HepG2 (cell line): ENCODE results near the gene THADA.

Experiments used
- GFI1 ChIP-seq: sonication (generic); formaldehyde crosslinking; IDR thresholded peaks from 2 replicates; pipeline ENCODE4 v1.5.0; 2020; ENCODE audit warnings: missing genetic modification reagents, mild to moderate bottlenecking, borderline replicate concordance
- HMGA1 ChIP-seq: sonication (generic); formaldehyde crosslinking; conservative IDR thresholded peaks from 2 replicates; pipeline ENCODE4 v1.4.0; 2020; ENCODE audit warnings: missing genetic modification reagents
- JUND ChIP-seq: sonication (generic); formaldehyde crosslinking; IDR thresholded peaks from 2 replicates; pipeline ENCODE4 v1.8.0; 2022; ENCODE audit warnings: mild to moderate bottlenecking, missing genetic modification reagents
- MED1 ChIP-seq: sonication (generic); formaldehyde crosslinking; IDR thresholded peaks from 2 replicates; pipeline ENCODE4 v1.4.0; 2020; ENCODE audit warnings: missing genetic modification reagents
- MIER2 ChIP-seq: IDR thresholded peaks from 2 replicates; pipeline ENCODE4 v1.6.1; 2016; ENCODE audit warnings: missing biosample characterization, missing genetic modification reagents
- ZNF17 ChIP-seq: sonication (generic); formaldehyde crosslinking; IDR thresholded peaks from 2 replicates; pipeline ENCODE4 v1.5.0; 2020; ENCODE audit warnings: mild to moderate bottlenecking, missing genetic modification reagents
- TF ChIP-seq, protein P1 (sequence below): sonication (generic); formaldehyde crosslinking; IDR thresholded peaks from 2 replicates; pipeline ENCODE4 v1.5.0; 2020; ENCODE audit warnings: mild to moderate bottlenecking, missing genetic modification reagents, moderate library complexity
- TF ChIP-seq, protein P2 (sequence below): IDR thresholded peaks from 2 replicates; pipeline ENCODE4 v1.6.1; 2012; ENCODE audit warnings: inconsistent platforms
- TF ChIP-seq, protein P3 (sequence below): sonication (generic); formaldehyde crosslinking; IDR thresholded peaks from 2 replicates; pipeline ENCODE4 v1.8.0; 2022; ENCODE audit warnings: low read depth, missing genetic modification reagents

DNA sequence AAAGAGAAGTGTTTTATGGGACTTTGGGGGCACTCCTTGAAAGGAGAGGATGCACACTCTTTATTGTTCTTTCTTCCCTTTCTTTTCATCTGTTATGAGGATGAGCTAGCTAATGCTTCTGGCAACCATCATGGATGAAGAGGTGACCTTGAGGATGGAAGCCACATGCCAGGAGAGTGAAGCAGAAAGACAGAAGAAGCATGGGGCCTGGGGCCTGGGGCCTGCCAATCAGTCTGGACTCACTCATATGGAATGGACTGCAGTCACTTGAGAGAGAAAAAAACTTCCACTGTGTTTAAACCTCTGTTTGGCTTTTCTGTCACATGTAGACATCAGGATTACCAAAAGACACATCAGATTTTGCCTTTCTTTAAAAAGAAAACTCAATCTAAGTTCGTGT, 333.6 kb downstream of the THADA start:
- no peak for TF ChIP-seq JUND
- no peak for TF ChIP-seq MIER2 (CRISPR knock-in tag)
- TF ChIP-seq MED1 (CRISPR knock-in tag): no peak
- no peak for TF ChIP-seq GFI1 (CRISPR knock-in tag)
- TF ChIP-seq, protein P1, sequence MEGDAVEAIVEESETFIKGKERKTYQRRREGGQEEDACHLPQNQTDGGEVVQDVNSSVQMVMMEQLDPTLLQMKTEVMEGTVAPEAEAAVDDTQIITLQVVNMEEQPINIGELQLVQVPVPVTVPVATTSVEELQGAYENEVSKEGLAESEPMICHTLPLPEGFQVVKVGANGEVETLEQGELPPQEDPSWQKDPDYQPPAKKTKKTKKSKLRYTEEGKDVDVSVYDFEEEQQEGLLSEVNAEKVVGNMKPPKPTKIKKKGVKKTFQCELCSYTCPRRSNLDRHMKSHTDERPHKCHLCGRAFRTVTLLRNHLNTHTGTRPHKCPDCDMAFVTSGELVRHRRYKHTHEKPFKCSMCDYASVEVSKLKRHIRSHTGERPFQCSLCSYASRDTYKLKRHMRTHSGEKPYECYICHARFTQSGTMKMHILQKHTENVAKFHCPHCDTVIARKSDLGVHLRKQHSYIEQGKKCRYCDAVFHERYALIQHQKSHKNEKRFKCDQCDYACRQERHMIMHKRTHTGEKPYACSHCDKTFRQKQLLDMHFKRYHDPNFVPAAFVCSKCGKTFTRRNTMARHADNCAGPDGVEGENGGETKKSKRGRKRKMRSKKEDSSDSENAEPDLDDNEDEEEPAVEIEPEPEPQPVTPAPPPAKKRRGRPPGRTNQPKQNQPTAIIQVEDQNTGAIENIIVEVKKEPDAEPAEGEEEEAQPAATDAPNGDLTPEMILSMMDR (CRISPR knock-in tag): no peak
- TF ChIP-seq, protein P2, sequence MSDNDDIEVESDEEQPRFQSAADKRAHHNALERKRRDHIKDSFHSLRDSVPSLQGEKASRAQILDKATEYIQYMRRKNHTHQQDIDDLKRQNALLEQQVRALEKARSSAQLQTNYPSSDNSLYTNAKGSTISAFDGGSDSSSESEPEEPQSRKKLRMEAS: no peak
- TF ChIP-seq ZNF17: no peak
- no peak for TF ChIP-seq HMGA1 (CRISPR knock-in tag)
- TF ChIP-seq, protein P3, sequence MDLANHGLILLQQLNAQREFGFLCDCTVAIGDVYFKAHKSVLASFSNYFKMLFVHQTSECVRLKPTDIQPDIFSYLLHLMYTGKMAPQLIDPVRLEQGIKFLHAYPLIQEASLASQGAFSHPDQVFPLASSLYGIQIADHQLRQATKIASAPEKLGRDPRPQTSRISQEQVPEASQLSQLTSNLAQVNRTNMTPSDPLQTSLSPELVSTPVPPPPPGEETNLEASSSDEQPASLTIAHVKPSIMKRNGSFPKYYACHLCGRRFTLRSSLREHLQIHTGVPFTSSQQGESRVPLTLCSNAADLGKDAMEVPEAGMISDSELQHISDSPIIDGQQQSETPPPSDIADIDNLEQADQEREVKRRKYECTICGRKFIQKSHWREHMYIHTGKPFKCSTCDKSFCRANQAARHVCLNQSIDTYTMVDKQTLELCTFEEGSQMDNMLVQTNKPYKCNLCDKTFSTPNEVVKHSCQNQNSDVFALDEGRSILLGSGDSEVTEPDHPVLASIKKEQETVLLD: no peak
